Mononuclear cell (primary cell): ENCODE data around the gene AMER3. TPM values are rescaled to one million over a fixed set of nuclear protein-coding genes. Genes with fewer than 3 reads are reported as not detected.

Source experiments
- H3K27me3 ChIP-seq: 2 replicates; pipeline ENCODE4 v1.6.0; 2011; ENCODE audit warnings: low read length, control low read depth; ENCODE audit not compliant: insufficient read depth
- H3K4me1 ChIP-seq: 2 replicates; pipeline ENCODE4 v1.5.1; 2011; ENCODE audit warnings: mild to moderate bottlenecking, low read length, control low read depth; ENCODE audit not compliant: insufficient read depth
- H3K4me3 ChIP-seq: 2 replicates; pipeline ENCODE4 v1.5.1; 2011; ENCODE audit warnings: mild to moderate bottlenecking, low read length, moderate library complexity
- H3K9me3 ChIP-seq: 2 replicates; pipeline ENCODE4 v1.5.1; 2011; ENCODE audit warnings: low read depth, mild to moderate bottlenecking, control low read depth, low read length
- total RNA-seq: library from RNA; depleted of rRNA; stranded (reverse); fragments of >200 nt; gene quantifications from one replicate; pipeline ENCODE4 v1.2.3, GENCODE V29; 2012

AMER3 gene
- total RNA-seq, 1 donor, result not detected

GRCh38 chr2:130762910-130763385 is 7.6 kb downstream of the AMER3 start:
- H3K4me3 ChIP-seq, result no peak overlapping the region
- no peaks in the 10 kb centered on the region for H3K4me1 ChIP-seq
- no peaks in the 10 kb centered on the region for H3K27me3 ChIP-seq
- H3K9me3 ChIP-seq, result no peaks in the 10 kb centered on the region

- H3K9me3 ChIP-seq, result no peaks in the 10 kb centered on the region
- H3K4me3 ChIP-seq, result no peak overlapping the region
- no peaks in the 10 kb centered on the region for H3K4me1 ChIP-seq
- no peaks in the 10 kb centered on the region for H3K27me3 ChIP-seq
Observed at GRCh38 chr2:130763405-130763804, 8.1 kb downstream of the AMER3 start.

GRCh38 chr2:130764035-130764820 is 8.9 kb downstream of the AMER3 start:
- no peaks in the 10 kb centered on the region for H3K9me3 ChIP-seq
- no peaks in the 10 kb centered on the region for H3K27me3 ChIP-seq
- no peaks in the 10 kb centered on the region for H3K4me1 ChIP-seq
- no peak overlapping the region for H3K4me3 ChIP-seq

- no peaks in the 10 kb centered on the region for H3K27me3 ChIP-seq
- H3K4me1 ChIP-seq, result no peaks in the 10 kb centered on the region
- H3K4me3 ChIP-seq, result no peak overlapping the region
- H3K9me3 ChIP-seq, result no peaks in the 10 kb centered on the region
Observed at GRCh38 chr2:130764821-130765115, 9.4 kb downstream of the AMER3 start.

GRCh38 chr2:130765464-130765863 is 10.1 kb downstream of the AMER3 start:
- no peaks in the 10 kb centered on the region for H3K4me1 ChIP-seq
- H3K27me3 ChIP-seq, result no peaks in the 10 kb centered on the region
- H3K4me3 ChIP-seq, result no peak overlapping the region
- H3K9me3 ChIP-seq, result no peaks in the 10 kb centered on the region

- no peak overlapping the region for H3K4me3 ChIP-seq
- H3K27me3 ChIP-seq, result no peaks in the 10 kb centered on the region
- H3K4me1 ChIP-seq, result no peaks in the 10 kb centered on the region
- H3K9me3 ChIP-seq, result no peaks in the 10 kb centered on the region
Observed at GRCh38 chr2:130766037-130766436, 10.7 kb downstream of the AMER3 start.

GRCh38 chr2:130766711-130767407 is 11.5 kb downstream of the AMER3 start:
- Histone ChIP-seq H3K4me1 (no peaks in the 10 kb centered on the region), H3K4me3 (no peak overlapping the region), H3K27me3 (no peaks in the 10 kb centered on the region), H3K9me3 (no peaks in the 10 kb centered on the region)

GRCh38 chr2:130767408-130767775 is 12.1 kb downstream of the AMER3 start:
- no peaks in the 10 kb centered on the region for H3K27me3 ChIP-seq
- no peaks in the 10 kb centered on the region for H3K9me3 ChIP-seq
- H3K4me1 ChIP-seq, result no peaks in the 10 kb centered on the region
- H3K4me3 ChIP-seq, result no peak overlapping the region

GRCh38 chr2:130768191-130768855 is 13.0 kb downstream of the AMER3 start:
- H3K4me1 ChIP-seq, result no peaks in the 10 kb centered on the region
- H3K9me3 ChIP-seq, result no peaks in the 10 kb centered on the region
- H3K27me3 ChIP-seq, result no peaks in the 10 kb centered on the region
- H3K4me3 ChIP-seq, result no peak overlapping the region

GRCh38 chr2:130769343-130769907 is 14.1 kb downstream of the AMER3 start:
- Histone ChIP-seq H3K4me3 (no peak overlapping the region), H3K27me3 (no peaks in the 10 kb centered on the region), H3K9me3 (no peaks in the 10 kb centered on the region), H3K4me1 (no peaks in the 10 kb centered on the region)

- Histone ChIP-seq H3K9me3 (no peaks in the 10 kb centered on the region), H3K4me3 (no peak overlapping the region), H3K27me3 (no peaks in the 10 kb centered on the region), H3K4me1 (no peaks in the 10 kb centered on the region)
Observed at GRCh38 chr2:130776550-130776949, 21.2 kb downstream of the AMER3 start.

GRCh38 chr2:130778781-130779180 is 23.4 kb downstream of the AMER3 start:
- H3K4me1 ChIP-seq, result no peaks in the 10 kb centered on the region
- no peaks in the 10 kb centered on the region for H3K27me3 ChIP-seq
- H3K9me3 ChIP-seq, result no peaks in the 10 kb centered on the region
- no peak overlapping the region for H3K4me3 ChIP-seq

GRCh38 chr2:130785466-130786055 is 30.2 kb downstream of the AMER3 start:
- Histone ChIP-seq H3K4me3 (no peak overlapping the region), H3K9me3 (no peaks in the 10 kb centered on the region), H3K27me3 (no peaks in the 10 kb centered on the region), H3K4me1 (no peaks in the 10 kb centered on the region)

GRCh38 chr2:130786076-130786475 is 30.7 kb downstream of the AMER3 start:
- Histone ChIP-seq H3K27me3 (no peaks in the 10 kb centered on the region), H3K4me3 (no peak overlapping the region), H3K9me3 (no peaks in the 10 kb centered on the region), H3K4me1 (no peaks in the 10 kb centered on the region)

- H3K4me1 ChIP-seq, result no peaks in the 10 kb centered on the region
- H3K9me3 ChIP-seq, result no peaks in the 10 kb centered on the region
- H3K27me3 ChIP-seq, result no peaks in the 10 kb centered on the region
- no peak overlapping the region for H3K4me3 ChIP-seq
Observed at GRCh38 chr2:130787841-130788240, 32.5 kb downstream of the AMER3 start.
